ENCODE data around the gene EMC8. TPM values are rescaled to one million over a fixed set of nuclear protein-coding genes. Genes with fewer than 3 reads are reported as not detected.

The EMC8 gene
- total RNA-seq, 1 experiment from 2014 or later, result 62.7 TPM

GRCh38 chr16:85788819-85789218 is 10.5 kb downstream of the EMC8 start:
- intact Hi-C loops (cut with micrococcal nuclease; ENCODE audit: unreplicated experiment), result no loop called here
- CTCF ChIA-PET, result no interaction called here
- no peak for DNase-seq (ENCODE audit: low spot score)
- H3K27ac ChIP-seq (ENCODE audit: low read depth, low read length, poor library complexity, severe bottlenecking), result no peak overlapping the region
- POLR2A ChIA-PET (ENCODE audit: low non-redundant PET), result no interaction called here
- no peak overlapping the region for H3K4me3 ChIP-seq (ENCODE audit: low read depth, low read length, poor library complexity, severe bottlenecking)
- no peaks in the 10 kb centered on the region for H3K4me1 ChIP-seq (ENCODE audit: insufficient read depth, low read length, poor library complexity, severe bottlenecking)
- no peaks in the 10 kb centered on the region for H3K27me3 ChIP-seq (replicated peaks; ENCODE audit: insufficient read depth, low read depth, low read length, poor library complexity)
- BruUV-seq (replicated peaks), result no TSS peak
- TF ChIP-seq CTCF (conservative IDR thresholded peaks at IDR 0.05; ENCODE audit: low read depth, low read length), result no peak
- TF ChIP-seq EZH2 (IDR thresholded peaks at IDR 0.05; ENCODE audit: borderline replicate concordance, low read depth, low read length, poor library complexity, severe bottlenecking), result no peak
- H3K9me3 ChIP-seq (ENCODE audit: low read depth, low read length, poor library complexity, severe bottlenecking), result no peaks in the 10 kb centered on the region
- H3K36me3 ChIP-seq (ENCODE audit: insufficient read depth, low read length, poor library complexity, severe bottlenecking), result peaks cover 26% of the 10 kb centered on the region

GRCh38 chr16:85785927-85786326 is 13.4 kb downstream of the EMC8 start:
- peaks cover 10% of the 10 kb centered on the region for H3K36me3 ChIP-seq (ENCODE audit: insufficient read depth, low read length, poor library complexity, severe bottlenecking)
- BruUV-seq (replicated peaks), result no TSS peak
- no peak for DNase-seq (ENCODE audit: low spot score)
- ChIA-PET POLR2A (ENCODE audit: low non-redundant PET) (no interaction called here), CTCF (no interaction called here)
- H3K4me1 ChIP-seq (ENCODE audit: insufficient read depth, low read length, poor library complexity, severe bottlenecking), result no peaks in the 10 kb centered on the region
- no peaks in the 10 kb centered on the region for H3K27me3 ChIP-seq (replicated peaks; ENCODE audit: insufficient read depth, low read depth, low read length, poor library complexity)
- no peak overlapping the region for H3K4me3 ChIP-seq (ENCODE audit: low read depth, low read length, poor library complexity, severe bottlenecking)
- TF ChIP-seq CTCF (conservative IDR thresholded peaks at IDR 0.05; ENCODE audit: low read depth, low read length) (no peak), EZH2 (IDR thresholded peaks at IDR 0.05; ENCODE audit: borderline replicate concordance, low read depth, low read length, poor library complexity, severe bottlenecking) (no peak)
- intact Hi-C loops (cut with micrococcal nuclease; ENCODE audit: unreplicated experiment), result no loop called here
- H3K27ac ChIP-seq (ENCODE audit: low read depth, low read length, poor library complexity, severe bottlenecking), result no peak overlapping the region
- no peaks in the 10 kb centered on the region for H3K9me3 ChIP-seq (ENCODE audit: low read depth, low read length, poor library complexity, severe bottlenecking)

GRCh38 chr16:85784813-85785212 is 14.5 kb downstream of the EMC8 start:
- no peaks in the 10 kb centered on the region for H3K27me3 ChIP-seq (replicated peaks; ENCODE audit: insufficient read depth, low read depth, low read length, poor library complexity)
- no peaks in the 10 kb centered on the region for H3K9me3 ChIP-seq (ENCODE audit: low read depth, low read length, poor library complexity, severe bottlenecking)
- no peak overlapping the region for H3K4me3 ChIP-seq (ENCODE audit: low read depth, low read length, poor library complexity, severe bottlenecking)
- no peaks in the 10 kb centered on the region for H3K4me1 ChIP-seq (ENCODE audit: insufficient read depth, low read length, poor library complexity, severe bottlenecking)
- CTCF ChIA-PET, result no interaction called here
- BruUV-seq (replicated peaks), result no TSS peak
- intact Hi-C loops (cut with micrococcal nuclease; ENCODE audit: unreplicated experiment), result no loop called here
- DNase-seq (ENCODE audit: low spot score), result no peak
- peaks cover 20% of the 10 kb centered on the region for H3K36me3 ChIP-seq (ENCODE audit: insufficient read depth, low read length, poor library complexity, severe bottlenecking)
- no peak for TF ChIP-seq EZH2 (IDR thresholded peaks at IDR 0.05; ENCODE audit: borderline replicate concordance, low read depth, low read length, poor library complexity, severe bottlenecking)
- TF ChIP-seq CTCF (conservative IDR thresholded peaks at IDR 0.05; ENCODE audit: low read depth, low read length), result no peak
- POLR2A ChIA-PET (ENCODE audit: low non-redundant PET), result no interaction called here
- H3K27ac ChIP-seq (ENCODE audit: low read depth, low read length, poor library complexity, severe bottlenecking), result no peak overlapping the region
